DOHH2 (cell line): ENCODE results near the gene KRTAP1-5.
"Not testable (repeated sequence)": the region's sequence is repeated elsewhere in the genome, so short reads cannot be mapped to it uniquely, and the experiment has no call there.

Experiments
- EZH2phosphoT487 ChIP-seq: fragments of 200-600 bp; sonication (generic); IDR thresholded peaks from 2 replicates; pipeline ENCODE4 v1.6.1; 2017; ENCODE audit warnings: borderline replicate concordance, mild to moderate bottlenecking, antibody characterized with exemption, low read length, moderate library complexity, mixed read lengths
- TF ChIP-seq, protein P1 (sequence below): fragments of 200-600 bp; sonication (generic); IDR thresholded peaks from one replicate; pipeline ENCODE4 v1.5.1; 2014; ENCODE audit warnings: antibody characterized with exemption, mild to moderate bottlenecking, low read depth, low read length; ENCODE audit not compliant: poor library complexity, severe bottlenecking

DNA sequence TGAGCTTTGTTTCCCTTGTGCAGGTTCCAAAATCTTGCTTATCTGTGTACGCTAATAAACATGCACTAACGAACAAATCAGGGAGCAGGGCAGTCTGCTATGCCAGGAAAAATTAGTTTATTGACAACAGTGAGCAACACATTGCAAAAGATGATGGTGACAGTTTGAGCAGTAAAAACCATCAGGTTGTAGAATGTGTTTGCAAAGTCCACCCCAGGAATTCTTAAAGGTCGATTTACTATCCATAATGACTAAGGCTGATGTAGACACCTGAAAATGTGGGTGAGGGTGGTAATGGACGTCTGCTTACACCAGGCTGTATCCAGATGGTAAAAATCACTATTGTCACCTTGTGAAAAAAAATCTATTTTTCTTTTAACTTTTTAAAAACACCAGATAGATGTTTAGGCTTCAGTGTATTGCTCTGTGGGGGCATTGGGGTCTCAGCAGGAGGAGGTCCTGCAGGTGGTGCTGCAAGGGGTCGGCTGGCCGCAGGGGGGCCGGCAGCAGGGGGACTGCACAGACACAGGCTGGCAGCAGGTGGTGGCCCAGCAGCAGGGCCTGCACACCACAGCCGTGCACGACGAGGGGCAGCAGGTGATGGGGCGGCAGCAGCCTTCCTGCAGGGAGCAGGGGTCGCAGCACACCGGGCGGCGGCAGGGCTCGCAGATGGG, 38.1 kb upstream of the KRTAP1-5 start:
- TF ChIP-seq, protein P1, sequence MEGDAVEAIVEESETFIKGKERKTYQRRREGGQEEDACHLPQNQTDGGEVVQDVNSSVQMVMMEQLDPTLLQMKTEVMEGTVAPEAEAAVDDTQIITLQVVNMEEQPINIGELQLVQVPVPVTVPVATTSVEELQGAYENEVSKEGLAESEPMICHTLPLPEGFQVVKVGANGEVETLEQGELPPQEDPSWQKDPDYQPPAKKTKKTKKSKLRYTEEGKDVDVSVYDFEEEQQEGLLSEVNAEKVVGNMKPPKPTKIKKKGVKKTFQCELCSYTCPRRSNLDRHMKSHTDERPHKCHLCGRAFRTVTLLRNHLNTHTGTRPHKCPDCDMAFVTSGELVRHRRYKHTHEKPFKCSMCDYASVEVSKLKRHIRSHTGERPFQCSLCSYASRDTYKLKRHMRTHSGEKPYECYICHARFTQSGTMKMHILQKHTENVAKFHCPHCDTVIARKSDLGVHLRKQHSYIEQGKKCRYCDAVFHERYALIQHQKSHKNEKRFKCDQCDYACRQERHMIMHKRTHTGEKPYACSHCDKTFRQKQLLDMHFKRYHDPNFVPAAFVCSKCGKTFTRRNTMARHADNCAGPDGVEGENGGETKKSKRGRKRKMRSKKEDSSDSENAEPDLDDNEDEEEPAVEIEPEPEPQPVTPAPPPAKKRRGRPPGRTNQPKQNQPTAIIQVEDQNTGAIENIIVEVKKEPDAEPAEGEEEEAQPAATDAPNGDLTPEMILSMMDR, result not testable (repeated sequence)
- not testable (repeated sequence) for TF ChIP-seq EZH2phosphoT487
